Activated T-helper 1 cell treated with anti-CD3 and anti-CD28 coated beads, Interleukin-12 subunit alpha, Interleukin-12 subunit beta, Interleukin-2, Interleukin-4 antibody, amounts not matched to agents 30 ng/mL and 10 ng/mL and 1 ng/mL, durations not matched to agents 14 hours and 24 hours and 36 hours (primary cell): ENCODE results near the gene SNCA. TPM values are rescaled to one million over a fixed set of nuclear protein-coding genes. Genes with fewer than 3 reads are reported as not detected.

Experiments used
- total RNA-seq: library from RNA; stranded (reverse); gene quantifications from 2 replicates; pipeline ENCODE4 v1.2.3, GENCODE V29; 2022

The SNCA gene
- total RNA-seq, 1 donor from 2014 or later = 0.18 TPM

Other genes starting within 250 kb of the SNCA start
- gene MMRN1, start 57.7 kb upstream of the SNCA start, total RNA-seq = not detected in 2 replicates